ENCODE results near the gene DEPDC1B. TPM values are rescaled to one million over a fixed set of nuclear protein-coding genes. Genes with fewer than 3 reads are reported as not detected.
"Not testable (repeated sequence)": the region's sequence is repeated elsewhere in the genome, so short reads cannot be mapped to it uniquely, and the experiment has no call there.

DEPDC1B gene
- total RNA-seq, 4 donors from 2014 or later: 2.7 to 3.2 (median 2.9) TPM; not detected in 1

- in situ Hi-C loops (cut with MboI; ENCODE audit: low pct_ligation_motif_present in 1 of 4, low pct_unique_long_range_greater_than_20kb in 1 of 4, low sequenced_read_pairs in 3 of 4): no loop called here
- Histone ChIP-seq H3K36me3 (no peaks in the 10 kb centered on the region), H3K27ac (no peak overlapping the region), H3K27me3 (no peaks in the 10 kb centered on the region), H3K4me1 (no peaks in the 10 kb centered on the region), H3K9me3 (peaks cover 6 to 8% of the 10 kb centered on the region in 2 donors), H3K4me3 (no peak overlapping the region)
- no peak for DNase-seq
- intact Hi-C loops (cut with DNase I; ENCODE audit: low total_unique reads): no loop called here
- no peak for TF ChIP-seq POLR2A (IDR thresholded peaks at IDR 0.05)
- TF ChIP-seq POLR2AphosphoS5 (IDR thresholded peaks at IDR 0.05): no peak
- TF ChIP-seq CTCF (IDR thresholded peaks at IDR 0.05): no peak
- no peak for TF ChIP-seq EP300 (IDR thresholded peaks at IDR 0.05; ENCODE audit: low read depth)
- WGBS, 2 donors (ENCODE audit: low coverage in 1 of 2): 80 to 88% methylated on average over 13 of the region's 13 CpGs
Observed at GRCh38 chr5:60563696-60564324, 136.2 kb downstream of the DEPDC1B start.

DNA sequence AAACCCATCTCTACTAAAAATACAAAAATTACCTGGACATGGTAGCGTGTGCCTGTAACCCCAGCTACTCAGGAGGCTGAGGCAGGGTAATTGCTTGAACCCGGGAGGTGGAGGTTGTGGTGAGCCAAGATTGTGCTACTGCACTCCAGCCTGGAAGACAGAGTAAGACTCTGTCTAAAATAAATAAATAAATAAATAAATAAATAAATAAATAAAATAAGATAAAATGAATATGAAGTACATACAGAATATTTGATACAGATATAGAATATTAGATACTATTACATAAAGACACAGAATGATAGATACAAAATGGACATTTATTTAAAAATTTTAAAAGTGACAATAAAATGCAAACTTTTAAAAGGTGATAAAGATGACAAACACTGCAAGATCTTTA lies 146.7 kb downstream of the DEPDC1B start:
- intact Hi-C loops (cut with DNase I; ENCODE audit: low total_unique reads); H3K4me1 ChIP-seq; in situ Hi-C loops (cut with MboI; ENCODE audit: low pct_ligation_motif_present in 1 of 4, low pct_unique_long_range_greater_than_20kb in 1 of 4, low sequenced_read_pairs in 3 of 4); H3K27me3 ChIP-seq; H3K36me3 ChIP-seq; H3K9me3 ChIP-seq; H3K4me3 ChIP-seq; DNase-seq; H3K27ac ChIP-seq: not testable (repeated sequence)
- WGBS, 2 donors (ENCODE audit: low coverage in 1 of 2): 77 to 91% methylated on average over 2 of the region's 2 CpGs

DNA sequence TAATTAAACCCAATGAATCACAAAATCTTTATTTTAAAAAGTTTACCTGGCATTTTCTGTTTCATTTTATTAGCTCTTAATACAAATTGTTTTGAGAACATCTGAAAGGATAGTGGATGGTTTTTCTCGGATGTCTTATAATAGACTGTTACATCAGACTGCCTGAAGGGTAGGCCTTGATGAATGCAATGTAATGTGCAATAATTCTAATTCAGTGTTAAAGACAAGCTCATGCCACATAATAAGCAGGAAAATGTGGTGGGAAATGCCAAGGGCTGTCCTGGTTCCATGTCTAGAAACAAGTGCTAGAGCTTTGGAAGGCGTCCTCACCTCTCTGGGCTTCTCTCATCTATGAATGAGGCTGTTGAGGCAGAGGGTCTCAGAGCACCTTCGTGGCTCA lies 148.1 kb downstream of the DEPDC1B start:
- Histone ChIP-seq H3K4me3 (no peak overlapping the region), H3K9me3 (no peaks in the 10 kb centered on the region), H3K4me1 (no peaks in the 10 kb centered on the region), H3K36me3 (no peaks in the 10 kb centered on the region), H3K27me3 (no peaks in the 10 kb centered on the region), H3K27ac (peak overlapping the region in 3 of 4 donors; percentile 45 to 60 (median 53))
- no peak for DNase-seq
- in situ Hi-C loops (cut with MboI; ENCODE audit: low pct_ligation_motif_present in 1 of 4, low pct_unique_long_range_greater_than_20kb in 1 of 4, low sequenced_read_pairs in 3 of 4): no loop called here
- 71 to 84% methylated on average over 3 of the region's 3 CpGs for WGBS, 2 donors (ENCODE audit: low coverage in 1 of 2)
- intact Hi-C loops (cut with DNase I; ENCODE audit: low total_unique reads): no loop called here
- TF ChIP-seq EP300 (IDR thresholded peaks at IDR 0.05; ENCODE audit: low read depth): no peak
- TF ChIP-seq CTCF (IDR thresholded peaks at IDR 0.05): no peak
- peak in 2 of 3 donors; percentile 23 to 37 for TF ChIP-seq POLR2AphosphoS5 (IDR thresholded peaks at IDR 0.05)
- no peak for TF ChIP-seq POLR2A (IDR thresholded peaks at IDR 0.05)

- TF ChIP-seq POLR2A (IDR thresholded peaks at IDR 0.05): no peak
- peak; percentile 84 for TF ChIP-seq EP300 (IDR thresholded peaks at IDR 0.05; ENCODE audit: low read depth)
- peak; percentile 49 to 89 (median 81) for TF ChIP-seq POLR2AphosphoS5 (IDR thresholded peaks at IDR 0.05)
- Histone ChIP-seq H3K27me3 (no peaks in the 10 kb centered on the region), H3K4me3 (no peak overlapping the region), H3K9me3 (no peaks in the 10 kb centered on the region), H3K36me3 (no peaks in the 10 kb centered on the region), H3K4me1 (no peaks in the 10 kb centered on the region), H3K27ac (peak overlapping the region in 3 of 4 donors; percentile 45 to 60 (median 53))
- DNase-seq: no peak
- WGBS, 2 donors (ENCODE audit: low coverage in 1 of 2): 78 to 91% methylated on average over 1 of the region's 1 CpG
- intact Hi-C loops (cut with DNase I; ENCODE audit: low total_unique reads): no loop called here
- in situ Hi-C loops (cut with MboI; ENCODE audit: low pct_ligation_motif_present in 1 of 4, low pct_unique_long_range_greater_than_20kb in 1 of 4, low sequenced_read_pairs in 3 of 4): no loop called here
Observed at GRCh38 chr5:60551250-60551649, 148.7 kb downstream of the DEPDC1B start.

GRCh38 chr5:60550311-60550710 lies 149.7 kb downstream of the DEPDC1B start:
- H3K4me1 ChIP-seq: no peaks in the 10 kb centered on the region
- 87 to 100% methylated on average over 1 of the region's 1 CpG for WGBS, 2 donors (ENCODE audit: low coverage in 1 of 2)
- TF ChIP-seq POLR2A (IDR thresholded peaks at IDR 0.05) (no peak), POLR2AphosphoS5 (IDR thresholded peaks at IDR 0.05) (peak in 2 of 3 donors; percentile 50 to 57), CTCF (IDR thresholded peaks at IDR 0.05) (no peak)
- H3K27me3 ChIP-seq: no peaks in the 10 kb centered on the region
- no peak overlapping the region for H3K4me3 ChIP-seq
- no peak for DNase-seq
- no peaks in the 10 kb centered on the region for H3K36me3 ChIP-seq
- no peaks in the 10 kb centered on the region for H3K9me3 ChIP-seq
- intact Hi-C loops (cut with DNase I; ENCODE audit: low total_unique reads): no loop called here
- H3K27ac ChIP-seq: peak overlapping the region in 3 of 4 donors; percentile 9 to 53 (median 45)
- in situ Hi-C loops (cut with MboI; ENCODE audit: low pct_ligation_motif_present in 1 of 4, low pct_unique_long_range_greater_than_20kb in 1 of 4, low sequenced_read_pairs in 3 of 4): no loop called here
